Smooth muscle cell (in vitro differentiated cells): ENCODE measurements around the gene LRP8. TPM values are rescaled to one million over a fixed set of nuclear protein-coding genes. Genes with fewer than 3 reads are reported as not detected.
A peak's percentile ranks its signal among the peaks of the same experiment; 100 is the strongest.

Experiments
- DNase-seq: peaks from one replicate; lab custom pipeline; 2025; ENCODE audit not compliant: unreplicated experiment; lab: John Stamatoyannopoulos, UW
- H2AFZ ChIP-seq: fragments of 200-600 bp; sonication (generic); 2 replicates; pipeline ENCODE4 v1.6.0; 2016; ENCODE audit warnings: antibody characterized with exemption, low read depth, mild to moderate bottlenecking
- H3F3A ChIP-seq: fragments of 200-600 bp; sonication (generic); 2 replicates; pipeline ENCODE4 v1.6.0; 2017; ENCODE audit warnings: antibody characterized with exemption, low read depth
- H3K27ac ChIP-seq: fragments of 200-600 bp; sonication (generic); 2 replicates; pipeline ENCODE4 v1.5.1; 2016; ENCODE audit warnings: low read depth, mild to moderate bottlenecking
- H3K27me3 ChIP-seq: fragments of 200-600 bp; sonication (generic); 2 replicates; pipeline ENCODE4 v1.6.1; 2016; ENCODE audit warnings: low read depth, mild to moderate bottlenecking
- H3K36me3 ChIP-seq: fragments of 200-600 bp; sonication (generic); 2 replicates; pipeline ENCODE4 v1.5.1; 2016; ENCODE audit warnings: low read depth
- H3K4me1 ChIP-seq: fragments of 200-600 bp; sonication (generic); 2 replicates; pipeline ENCODE4 v1.5.1; 2016; ENCODE audit warnings: low read depth
- H3K4me2 ChIP-seq: fragments of 200-600 bp; sonication (generic); 2 replicates; pipeline ENCODE4 v1.6.0; 2016; ENCODE audit warnings: mild to moderate bottlenecking
- H3K4me3 ChIP-seq: fragments of 200-600 bp; sonication (generic); 2 replicates; pipeline ENCODE4 v1.5.1; 2016; ENCODE audit warnings: mild to moderate bottlenecking
- H3K79me2 ChIP-seq: fragments of 200-600 bp; sonication (generic); 2 replicates; pipeline ENCODE4 v1.6.0; 2016; ENCODE audit warnings: low read depth, mild to moderate bottlenecking
- H3K9ac ChIP-seq: fragments of 200-600 bp; sonication (generic); 2 replicates; pipeline ENCODE4 v1.6.0; 2016; ENCODE audit warnings: low read depth
- H3K9me3 ChIP-seq: fragments of 200-600 bp; sonication (generic); replicated peaks from 2 replicates; pipeline ENCODE4 v1.5.1; 2016; ENCODE audit warnings: low read depth
- H4K20me1 ChIP-seq: fragments of 200-600 bp; sonication (generic); 2 replicates; pipeline ENCODE4 v1.6.0; 2016; ENCODE audit warnings: low read depth
- CTCF ChIP-seq: fragments of 200-600 bp; sonication (generic); IDR thresholded peaks from 2 replicates; pipeline ENCODE4 v1.5.1; 2017; ENCODE audit warnings: borderline replicate concordance, mild to moderate bottlenecking, antibody characterized with exemption; ENCODE audit not compliant: insufficient read depth, poor library complexity, severe bottlenecking
- WGBS: methylation state at CpG from one replicate; pipeline ENCODE4 v1.1.7; 2016; ENCODE audit warnings: low lambda C conversion rate; 5-methylcytosine and 5-hydroxymethylcytosine counted together
- polyA plus RNA-seq: library from polyadenylated mRNA; unstranded; fragments of >200 nt; fragmentation: Nextera tagmentation; extraction: Ambion mirVana; gene quantifications from 2 replicates; pipeline ENCODE4 v1.2.1, GENCODE V29; 2016
- total RNA-seq: library from RNA; depleted of rRNA; stranded (reverse); fragments of >200 nt; gene quantifications from 2 replicates; pipeline ENCODE4 v1.2.3, GENCODE V29; 2014

The LRP8 gene
- total and polyA plus RNA-seq, 2 experiments from 2014 or later, result 5.6 to 8.1 TPM

GRCh38 chr1:53296117-53296749, 31.6 kb downstream of the LRP8 start:
- TF ChIP-seq CTCF, result no peak
- Histone ChIP-seq H3K9me3 (no peaks in the 10 kb centered on the region), H3K9ac (no peak overlapping the region), H3F3A (no peaks in the 10 kb centered on the region), H3K27me3 (no peaks in the 10 kb centered on the region), H3K4me3 (no peak overlapping the region), H3K27ac (no peak overlapping the region), H2AFZ (no peak overlapping the region), H4K20me1 (peaks cover 8% of the 10 kb centered on the region), H3K4me2 (no peak overlapping the region), H3K79me2 (no peaks in the 10 kb centered on the region), H3K36me3 (no peaks in the 10 kb centered on the region), H3K4me1 (peaks cover 22% of the 10 kb centered on the region)
- 85% methylated on average over 12 of the region's 12 CpGs for WGBS
- no peak for DNase-seq

GRCh38 chr1:53295726-53296116, 32.1 kb downstream of the LRP8 start:
- Histone ChIP-seq H3K79me2 (no peaks in the 10 kb centered on the region), H3K4me2 (no peak overlapping the region), H2AFZ (no peak overlapping the region), H3K4me1 (peaks cover 22% of the 10 kb centered on the region), H3K9ac (no peak overlapping the region), H3K27ac (no peak overlapping the region), H3F3A (no peaks in the 10 kb centered on the region), H4K20me1 (peaks cover 8% of the 10 kb centered on the region), H3K36me3 (no peaks in the 10 kb centered on the region), H3K27me3 (no peaks in the 10 kb centered on the region), H3K4me3 (no peak overlapping the region), H3K9me3 (no peaks in the 10 kb centered on the region)
- WGBS, result 60% methylated on average over 4 of the region's 4 CpGs
- no peak for DNase-seq
- TF ChIP-seq CTCF, result no peak

- Histone ChIP-seq H3K27ac (no peak overlapping the region), H3K4me3 (no peak overlapping the region), H2AFZ (no peak overlapping the region), H3K4me1 (peaks cover 22% of the 10 kb centered on the region), H3K4me2 (no peak overlapping the region), H3F3A (no peaks in the 10 kb centered on the region), H3K27me3 (no peaks in the 10 kb centered on the region), H3K79me2 (no peaks in the 10 kb centered on the region), H3K9ac (no peak overlapping the region), H3K36me3 (no peaks in the 10 kb centered on the region), H4K20me1 (peaks cover 8% of the 10 kb centered on the region), H3K9me3 (no peaks in the 10 kb centered on the region)
- no peak for DNase-seq
- no peak for TF ChIP-seq CTCF
- WGBS, result 91% methylated on average over 3 of the region's 3 CpGs
These were observed 32.6 kb downstream of the LRP8 start for GRCh38 chr1:53295295-53295694.

GRCh38 chr1:53294567-53294966, 33.3 kb downstream of the LRP8 start:
- Histone ChIP-seq H4K20me1 (peaks cover 8% of the 10 kb centered on the region), H2AFZ (no peak overlapping the region), H3K4me3 (no peak overlapping the region), H3K4me2 (peak overlapping the region; percentile 36), H3K27me3 (no peaks in the 10 kb centered on the region), H3K27ac (no peak overlapping the region), H3K36me3 (no peaks in the 10 kb centered on the region), H3K79me2 (no peaks in the 10 kb centered on the region), H3K4me1 (peaks cover 22% of the 10 kb centered on the region), H3K9me3 (no peaks in the 10 kb centered on the region), H3K9ac (no peak overlapping the region), H3F3A (no peaks in the 10 kb centered on the region)
- DNase-seq, result no peak
- 44% methylated on average over 9 of the region's 9 CpGs for whole genome bisulfite sequencing
- TF ChIP-seq CTCF, result no peak
